ENCODE data around the gene LCN9. TPM values are rescaled to one million over a fixed set of nuclear protein-coding genes. Genes with fewer than 3 reads are reported as not detected.

The LCN9 gene
- total RNA-seq, 1 experiment from 2014 or later: not detected

GRCh38 chr9:135694414-135694813, 31.3 kb downstream of the LCN9 start:
- Histone ChIP-seq H3K27ac (ENCODE audit: low read length) (no peak overlapping the region), H3K27me3 (ENCODE audit: control insufficient read depth, insufficient read depth, low read length) (no peaks in the 10 kb centered on the region), H3K9me3 (ENCODE audit: control insufficient read depth, insufficient read depth, low read depth, low read length) (no peaks in the 10 kb centered on the region), H3K4me3 (ENCODE audit: low read depth in 2 of 2, low read length in 2 of 2) (no peak overlapping the region), H3K36me3 (ENCODE audit: control insufficient read depth, insufficient read depth, low read length) (no peaks in the 10 kb centered on the region), H3K4me1 (ENCODE audit: control insufficient read depth, insufficient read depth, low read length) (no peaks in the 10 kb centered on the region)
- CTCF ChIA-PET: no interaction called here
- DNase-seq (ENCODE audit: low read depth, low spot score) (no peak), ATAC-seq (no peak)
- BruUV-seq (replicated peaks): no TSS peak
- POLR2A ChIA-PET: no interaction called here
- intact Hi-C loops (cut with micrococcal nuclease; ENCODE audit: unreplicated experiment) (no loop called here), in situ Hi-C loops (cut with HindIII; ENCODE audit: low pct_unique_long_range_greater_than_20kb, low sequenced_read_pairs) (no loop called here)
- TF ChIP-seq SIN3A (IDR thresholded peaks at IDR 0.05; ENCODE audit: borderline replicate concordance, insufficient read depth, low read depth, low read length) (no peak), TCF7L2 (IDR thresholded peaks at IDR 0.05; ENCODE audit: low read depth, low read length) (no peak), POLR2AphosphoS5 (IDR thresholded peaks at IDR 0.05; ENCODE audit: low read depth, low read length) (no peak)
- TF ChIP-seq, protein P1, sequence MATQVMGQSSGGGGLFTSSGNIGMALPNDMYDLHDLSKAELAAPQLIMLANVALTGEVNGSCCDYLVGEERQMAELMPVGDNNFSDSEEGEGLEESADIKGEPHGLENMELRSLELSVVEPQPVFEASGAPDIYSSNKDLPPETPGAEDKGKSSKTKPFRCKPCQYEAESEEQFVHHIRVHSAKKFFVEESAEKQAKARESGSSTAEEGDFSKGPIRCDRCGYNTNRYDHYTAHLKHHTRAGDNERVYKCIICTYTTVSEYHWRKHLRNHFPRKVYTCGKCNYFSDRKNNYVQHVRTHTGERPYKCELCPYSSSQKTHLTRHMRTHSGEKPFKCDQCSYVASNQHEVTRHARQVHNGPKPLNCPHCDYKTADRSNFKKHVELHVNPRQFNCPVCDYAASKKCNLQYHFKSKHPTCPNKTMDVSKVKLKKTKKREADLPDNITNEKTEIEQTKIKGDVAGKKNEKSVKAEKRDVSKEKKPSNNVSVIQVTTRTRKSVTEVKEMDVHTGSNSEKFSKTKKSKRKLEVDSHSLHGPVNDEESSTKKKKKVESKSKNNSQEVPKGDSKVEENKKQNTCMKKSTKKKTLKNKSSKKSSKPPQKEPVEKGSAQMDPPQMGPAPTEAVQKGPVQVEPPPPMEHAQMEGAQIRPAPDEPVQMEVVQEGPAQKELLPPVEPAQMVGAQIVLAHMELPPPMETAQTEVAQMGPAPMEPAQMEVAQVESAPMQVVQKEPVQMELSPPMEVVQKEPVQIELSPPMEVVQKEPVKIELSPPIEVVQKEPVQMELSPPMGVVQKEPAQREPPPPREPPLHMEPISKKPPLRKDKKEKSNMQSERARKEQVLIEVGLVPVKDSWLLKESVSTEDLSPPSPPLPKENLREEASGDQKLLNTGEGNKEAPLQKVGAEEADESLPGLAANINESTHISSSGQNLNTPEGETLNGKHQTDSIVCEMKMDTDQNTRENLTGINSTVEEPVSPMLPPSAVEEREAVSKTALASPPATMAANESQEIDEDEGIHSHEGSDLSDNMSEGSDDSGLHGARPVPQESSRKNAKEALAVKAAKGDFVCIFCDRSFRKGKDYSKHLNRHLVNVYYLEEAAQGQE (IDR thresholded peaks at IDR 0.05; ENCODE audit: insufficient read depth in 1 of 2, low read depth in 2 of 2, low read length in 1 of 2): no peak
- TF ChIP-seq, protein P2, sequence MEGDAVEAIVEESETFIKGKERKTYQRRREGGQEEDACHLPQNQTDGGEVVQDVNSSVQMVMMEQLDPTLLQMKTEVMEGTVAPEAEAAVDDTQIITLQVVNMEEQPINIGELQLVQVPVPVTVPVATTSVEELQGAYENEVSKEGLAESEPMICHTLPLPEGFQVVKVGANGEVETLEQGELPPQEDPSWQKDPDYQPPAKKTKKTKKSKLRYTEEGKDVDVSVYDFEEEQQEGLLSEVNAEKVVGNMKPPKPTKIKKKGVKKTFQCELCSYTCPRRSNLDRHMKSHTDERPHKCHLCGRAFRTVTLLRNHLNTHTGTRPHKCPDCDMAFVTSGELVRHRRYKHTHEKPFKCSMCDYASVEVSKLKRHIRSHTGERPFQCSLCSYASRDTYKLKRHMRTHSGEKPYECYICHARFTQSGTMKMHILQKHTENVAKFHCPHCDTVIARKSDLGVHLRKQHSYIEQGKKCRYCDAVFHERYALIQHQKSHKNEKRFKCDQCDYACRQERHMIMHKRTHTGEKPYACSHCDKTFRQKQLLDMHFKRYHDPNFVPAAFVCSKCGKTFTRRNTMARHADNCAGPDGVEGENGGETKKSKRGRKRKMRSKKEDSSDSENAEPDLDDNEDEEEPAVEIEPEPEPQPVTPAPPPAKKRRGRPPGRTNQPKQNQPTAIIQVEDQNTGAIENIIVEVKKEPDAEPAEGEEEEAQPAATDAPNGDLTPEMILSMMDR (IDR thresholded peaks at IDR 0.05): no peak

GRCh38 chr9:135695036-135695435, 31.9 kb downstream of the LCN9 start:
- ChIA-PET CTCF (no interaction called here), POLR2A (no interaction called here)
- BruUV-seq (replicated peaks): no TSS peak
- Histone ChIP-seq H3K4me1 (ENCODE audit: control insufficient read depth, insufficient read depth, low read length) (no peaks in the 10 kb centered on the region), H3K27me3 (ENCODE audit: control insufficient read depth, insufficient read depth, low read length) (no peaks in the 10 kb centered on the region), H3K9me3 (ENCODE audit: control insufficient read depth, insufficient read depth, low read depth, low read length) (no peaks in the 10 kb centered on the region), H3K27ac (ENCODE audit: low read length) (no peak overlapping the region), H3K4me3 (ENCODE audit: low read depth in 2 of 2, low read length in 2 of 2) (no peak overlapping the region), H3K36me3 (ENCODE audit: control insufficient read depth, insufficient read depth, low read length) (no peaks in the 10 kb centered on the region)
- TF ChIP-seq TCF7L2 (IDR thresholded peaks at IDR 0.05; ENCODE audit: low read depth, low read length) (no peak), POLR2AphosphoS5 (IDR thresholded peaks at IDR 0.05; ENCODE audit: low read depth, low read length) (no peak), SIN3A (IDR thresholded peaks at IDR 0.05; ENCODE audit: borderline replicate concordance, insufficient read depth, low read depth, low read length) (no peak)
- TF ChIP-seq, protein P2 (IDR thresholded peaks at IDR 0.05): no peak
- TF ChIP-seq, protein P1 (IDR thresholded peaks at IDR 0.05; ENCODE audit: insufficient read depth in 1 of 2, low read depth in 2 of 2, low read length in 1 of 2): no peak
- intact Hi-C loops (cut with micrococcal nuclease; ENCODE audit: unreplicated experiment): no loop called here
- in situ Hi-C loops (cut with HindIII; ENCODE audit: low pct_unique_long_range_greater_than_20kb, low sequenced_read_pairs): no loop called here
- no peak for DNase-seq (ENCODE audit: low read depth, low spot score)
- no peak for ATAC-seq

All from Panc1 (cell line).